GM19043 (cell line): ENCODE measurements around the gene CMTM3.
"Not testable (repeated sequence)": the region's sequence is repeated elsewhere in the genome, so short reads cannot be mapped to it uniquely, and the experiment has no call there.

Experiments used
- ATAC-seq: cut with Tn5 transposase; IDR thresholded peaks from one replicate; pipeline ENCODE4 v1.9.1; 2021; ENCODE audit warnings: low read depth; ENCODE audit not compliant: unreplicated experiment

The CMTM3 gene, protein sequence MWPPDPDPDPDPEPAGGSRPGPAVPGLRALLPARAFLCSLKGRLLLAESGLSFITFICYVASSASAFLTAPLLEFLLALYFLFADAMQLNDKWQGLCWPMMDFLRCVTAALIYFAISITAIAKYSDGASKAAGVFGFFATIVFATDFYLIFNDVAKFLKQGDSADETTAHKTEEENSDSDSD

DNA sequence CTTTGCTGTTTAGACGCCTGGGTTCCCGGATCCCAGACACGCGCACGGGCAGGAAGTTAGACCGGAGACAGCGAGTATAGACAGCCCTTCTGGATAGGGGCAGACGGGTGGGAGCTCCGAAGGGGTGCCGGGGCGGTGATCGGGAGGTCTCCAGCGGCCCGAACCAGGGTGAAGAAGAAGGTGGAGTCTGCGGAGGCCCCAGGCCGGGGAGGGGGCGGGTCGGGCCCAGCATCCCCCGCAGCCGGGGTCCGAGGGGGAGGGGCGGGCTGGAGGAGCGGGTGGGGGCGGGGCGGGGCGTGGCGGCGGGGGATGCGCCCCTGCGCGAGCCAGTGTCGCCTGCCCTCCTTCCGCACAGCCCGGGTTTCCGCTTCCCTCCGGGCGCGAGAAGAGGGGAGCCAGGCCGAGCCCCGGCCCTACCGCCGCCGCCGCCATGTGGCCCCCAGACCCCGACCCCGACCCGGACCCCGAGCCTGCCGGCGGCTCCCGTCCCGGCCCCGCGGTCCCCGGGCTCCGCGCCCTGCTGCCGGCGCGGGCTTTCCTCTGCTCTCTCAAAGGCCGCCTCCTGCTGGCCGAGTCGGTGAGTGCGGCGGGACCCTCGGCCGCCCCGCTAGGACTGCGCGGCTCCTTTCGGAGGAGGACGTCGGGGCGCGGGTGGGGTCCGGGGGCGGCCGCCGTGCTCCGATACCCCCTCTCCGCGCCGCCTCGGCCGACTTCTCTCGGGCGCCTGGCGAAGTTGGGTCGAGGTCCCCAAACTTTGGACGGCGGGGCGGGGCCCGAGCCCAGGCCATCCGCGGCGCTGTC, at the start of gene CMTM3:
CMTM3 (plus strand) TSS at position 329 of the 801 bp plus-strand sequence; CDS start at position 431, 102 bp downstream.
- ATAC-seq, result no peak

GRCh38 chr16:66560107-66560506, 44.4 kb upstream of the CMTM3 start:
- ATAC-seq, result no peak

- ATAC-seq, result no peak
Measured at GRCh38 chr16:66561381-66562080, 43.0 kb upstream of the CMTM3 start.

DNA sequence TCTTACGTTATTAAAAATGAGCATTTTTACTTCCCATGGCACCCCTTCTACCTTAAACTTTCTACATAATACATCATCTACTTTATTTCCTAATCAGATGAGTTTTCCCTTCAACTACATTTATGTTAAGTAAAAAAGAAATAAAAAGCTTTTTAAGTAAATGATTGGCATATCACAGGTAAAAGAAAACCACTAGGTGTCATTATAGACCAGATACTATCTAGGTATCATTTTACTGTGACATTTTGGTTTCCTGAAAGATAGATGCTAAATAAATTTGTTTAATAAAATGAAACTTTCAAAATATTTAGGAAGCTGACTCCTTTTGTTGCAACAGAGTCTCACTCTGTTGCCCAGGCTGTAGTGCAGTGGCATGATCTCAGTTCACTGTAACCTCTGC, 42.1 kb upstream of the CMTM3 start:
- no peak for ATAC-seq

- no peak for ATAC-seq
Measured at GRCh38 chr16:66562986-66563385, 41.5 kb upstream of the CMTM3 start.

DNA sequence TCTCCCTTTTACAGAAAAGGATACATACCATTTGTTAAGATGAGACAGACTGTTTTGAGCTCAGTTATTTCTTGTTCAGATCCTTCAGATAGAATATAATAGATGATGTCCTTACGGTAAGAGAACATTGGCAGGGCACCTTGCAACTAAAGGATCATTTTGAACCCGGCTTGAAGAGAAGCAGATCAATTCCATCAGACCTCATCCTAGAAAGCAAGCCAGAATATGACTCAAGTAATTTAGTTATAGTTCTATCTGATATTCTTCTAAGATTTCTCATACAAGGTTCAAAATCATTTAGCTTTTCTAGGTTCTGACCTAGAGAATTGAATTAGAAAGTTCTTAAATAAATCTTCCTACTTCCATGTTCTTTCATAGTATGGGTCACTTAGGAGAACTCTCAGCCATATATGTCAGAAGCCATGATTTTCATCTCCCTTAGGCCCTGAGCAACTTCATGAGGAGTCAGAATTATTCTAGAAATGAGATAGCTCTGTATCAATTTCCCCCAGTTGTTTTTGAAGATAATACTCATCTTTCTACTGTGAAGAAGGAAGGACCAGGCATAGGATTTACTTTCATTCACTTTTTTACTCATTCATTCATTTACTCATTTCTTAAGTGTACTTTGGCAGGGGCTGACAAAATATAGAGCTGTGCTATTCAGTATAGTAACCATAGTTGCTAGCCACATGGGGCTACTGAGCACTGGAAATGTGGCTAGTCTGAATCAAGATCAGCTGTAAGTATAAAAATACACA, 40.8 kb upstream of the CMTM3 start:
- no peak for ATAC-seq

DNA sequence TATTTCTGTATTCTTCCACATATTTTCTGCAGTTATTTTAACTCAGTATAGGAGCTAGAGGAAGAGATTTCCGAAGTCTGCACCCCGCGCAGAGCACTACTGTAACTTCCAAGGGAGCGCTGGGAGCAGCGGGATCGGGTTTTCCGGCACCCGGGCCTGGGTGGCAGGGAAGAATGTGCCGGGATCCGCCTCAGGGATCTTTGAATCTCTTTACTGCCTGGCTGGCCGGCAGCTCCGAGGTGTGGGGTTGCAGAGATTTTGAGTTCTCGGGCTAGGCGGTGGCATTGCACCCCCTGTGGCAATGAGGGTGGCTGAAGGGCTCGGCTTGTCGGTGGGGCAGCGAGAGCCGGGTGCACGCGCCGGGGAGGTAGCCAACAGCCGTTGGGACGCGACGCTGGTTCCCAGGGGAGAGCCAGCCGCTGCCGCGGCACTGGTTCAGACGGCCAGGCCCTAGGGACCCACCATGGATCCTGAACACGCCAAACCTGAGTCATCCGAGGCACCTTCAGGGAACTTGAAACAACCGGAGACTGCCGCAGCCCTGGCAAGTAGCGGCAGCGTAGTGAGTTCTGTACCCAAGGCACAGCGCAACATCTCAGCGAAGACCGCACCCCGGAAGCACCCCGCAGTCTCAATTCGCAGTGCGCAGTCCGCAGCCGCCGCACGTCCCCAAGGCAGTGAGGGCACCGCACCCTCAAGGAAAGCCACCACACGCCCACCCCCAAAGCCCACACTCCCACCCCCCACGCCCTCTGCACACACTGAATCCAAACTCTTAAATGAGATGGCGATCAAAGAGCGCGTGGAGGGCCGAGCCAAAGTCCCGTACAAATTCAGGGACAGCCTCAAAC, 38.2 kb upstream of the CMTM3 start, which contains the start of gene CMTM1:
CMTM1 (plus strand) TSS at position 389 of the 851 bp plus-strand sequence; CDS start at position 464, 75 bp downstream.
- no peak for ATAC-seq

GRCh38 chr16:66567270-66567669, 37.2 kb upstream of the CMTM3 start:
- ATAC-seq, result not testable (repeated sequence)

DNA sequence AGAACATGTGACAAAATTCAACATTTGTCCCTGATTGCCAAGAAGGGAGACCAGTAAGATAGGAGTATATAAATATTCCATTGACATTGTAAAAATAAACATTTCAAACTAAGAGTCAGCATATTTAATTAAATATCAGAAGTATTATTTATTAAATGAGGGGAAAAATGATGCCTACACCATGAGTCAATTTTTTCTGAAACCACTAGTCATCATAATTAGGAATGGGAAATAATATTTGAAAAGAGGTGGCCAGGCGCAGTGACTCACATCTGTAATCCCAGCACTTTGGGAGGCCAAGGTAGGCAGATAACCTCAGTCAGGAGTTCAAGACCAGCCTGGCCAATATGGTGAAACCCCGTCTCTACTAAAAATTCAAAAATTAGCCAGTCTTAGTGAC, 36.1 kb upstream of the CMTM3 start:
- no peak for ATAC-seq

- ATAC-seq, result no peak
Measured at GRCh38 chr16:66569131-66569530, 35.4 kb upstream of the CMTM3 start.

- ATAC-seq, result no peak
Measured at GRCh38 chr16:66569827-66570405, 34.6 kb upstream of the CMTM3 start.

DNA sequence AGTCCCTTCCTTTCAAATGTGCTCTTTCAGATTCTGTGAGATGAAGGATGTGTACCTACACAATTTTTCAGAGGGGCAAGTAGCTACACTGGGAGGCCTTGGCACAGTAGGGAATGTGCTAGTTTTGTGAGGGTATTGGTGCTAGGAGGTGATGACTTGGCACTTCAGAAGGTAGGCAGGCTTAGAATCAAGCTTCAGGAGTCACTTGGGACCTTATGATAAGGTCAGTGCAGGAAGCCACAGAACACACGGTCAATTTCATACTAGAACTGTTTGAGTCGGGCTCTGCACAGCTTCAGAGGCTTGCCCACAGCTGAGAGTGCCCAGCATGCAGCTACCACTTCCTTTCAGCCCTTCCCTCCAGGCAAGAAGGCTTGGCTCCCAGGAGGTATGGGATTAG, 32.1 kb upstream of the CMTM3 start:
- no peak for ATAC-seq

- ATAC-seq, result no peak
Measured at GRCh38 chr16:66574081-66574480, 30.4 kb upstream of the CMTM3 start.

DNA sequence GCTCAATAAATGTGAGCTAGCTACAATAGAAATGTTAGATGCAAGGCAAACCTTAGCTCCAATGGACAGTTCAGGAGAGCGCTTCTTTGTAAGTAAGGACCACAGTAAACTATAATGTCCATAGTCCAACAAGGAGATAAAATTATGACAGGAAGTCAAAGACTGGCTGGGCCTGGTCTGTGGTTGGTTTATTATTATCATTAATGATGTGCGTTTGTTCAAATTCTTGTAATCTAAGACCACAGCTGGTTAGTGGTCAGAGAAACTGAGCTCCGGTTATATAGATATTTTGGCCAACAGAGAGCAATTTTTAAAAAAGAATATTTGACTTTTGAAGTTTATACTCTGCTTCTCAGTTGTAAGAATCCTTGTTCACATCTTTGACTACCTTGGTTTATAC, 30.0 kb upstream of the CMTM3 start:
- no peak for ATAC-seq

DNA sequence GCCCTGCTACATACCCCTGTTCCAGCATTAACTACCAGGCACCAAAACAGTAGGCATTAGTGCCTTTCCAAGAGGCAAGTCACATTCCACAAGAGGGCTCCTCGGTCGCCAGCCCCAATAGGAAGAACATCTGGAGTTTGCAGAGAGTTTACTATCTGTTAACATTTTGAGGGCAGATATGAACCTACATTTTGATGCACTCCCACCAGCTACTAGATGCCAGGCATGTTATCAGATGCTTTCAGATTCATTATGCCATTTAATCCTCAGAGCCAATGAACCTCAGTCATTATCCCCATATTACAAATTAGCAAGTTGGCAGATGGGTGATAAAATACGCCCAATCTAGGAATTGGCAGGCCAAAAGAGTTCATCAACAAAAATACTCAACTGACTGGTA, 29.4 kb upstream of the CMTM3 start:
- no peak for ATAC-seq

- no peak for ATAC-seq
Measured at GRCh38 chr16:66576296-66576695, 28.2 kb upstream of the CMTM3 start.

- no peak for ATAC-seq
Measured at GRCh38 chr16:66578651-66579531, 25.6 kb upstream of the CMTM3 start, which contains the start of gene CMTM2. CMTM2 (plus strand) TSS chr16:66579463; CDS start chr16:66579608, 145 bp downstream.

- ATAC-seq, result no peak
Measured at GRCh38 chr16:66580605-66581209, 23.8 kb upstream of the CMTM3 start.
